HEK293 (cell line): Measurements from ENCODE around the gene LHX2.

Experiments used
- CTCF ChIA-PET: fragments of 350-600 bp; formaldehyde crosslinking; extraction: SDS; loops from one replicate; lab custom pipeline; 2021; ENCODE audit warnings: antibody characterized with exemption; lab: Yijun Ruan, JAX
- POLR2A ChIA-PET: fragments of 300-600 bp; formaldehyde crosslinking; extraction: SDS; loops from one replicate; lab custom pipeline; 2020; ENCODE audit warnings: antibody characterized with exemption, inconsistent platforms; lab: Yijun Ruan, JAX
- H3K27ac ChIP-seq: fragments of 200-500 bp; sonication (Bioruptor generic); 2 replicates; pipeline ENCODE4 v1.5.1; 2014; ENCODE audit warnings: low read depth, low read length, control low read depth, inconsistent platforms; ENCODE audit errors: extremely low read depth
- H3K36me3 ChIP-seq, 2 experiments: fragments of 200-500 bp in 1 of 2; sonication (Bioruptor generic) in 1 of 2; 1 replicate in 1 of 2; 2 replicates in 1 of 2; pipeline ENCODE4 v1.5.1; 2014 to 2017; ENCODE audit warnings: inconsistent platforms in 2 of 2, low read length in 2 of 2; ENCODE audit not compliant: control insufficient read depth in 2 of 2, insufficient read depth in 1 of 2
- H3K4me1 ChIP-seq: fragments of 200-500 bp; sonication (Bioruptor generic); 2 replicates; pipeline ENCODE4 v1.5.1; 2014; ENCODE audit warnings: mild to moderate bottlenecking, low read length, inconsistent platforms; ENCODE audit not compliant: control insufficient read depth, insufficient read depth
- H3K4me3 ChIP-seq: 2 replicates; pipeline ENCODE4 v1.5.1; 2011; ENCODE audit warnings: low read depth, mild to moderate bottlenecking, control low read depth, low read length, moderate library complexity
- H3K9me3 ChIP-seq: fragments of 200-500 bp; sonication (Bioruptor generic); 2 replicates; pipeline ENCODE4 v1.5.1; 2014; ENCODE audit warnings: low read depth, low read length, inconsistent platforms; ENCODE audit not compliant: control insufficient read depth, insufficient read depth
- FEZF1 ChIP-seq: fragments of 450-650 bp; formaldehyde crosslinking; IDR thresholded peaks from 2 replicates; pipeline ENCODE4 v1.5.1; 2016; ENCODE audit warnings: missing biosample characterization, missing genetic modification characterization
- GLI2 ChIP-seq: fragments of 450-650 bp; formaldehyde crosslinking; IDR thresholded peaks from 2 replicates; pipeline ENCODE4; 2017; ENCODE audit warnings: missing biosample characterization, missing genetic modification characterization, low read depth, borderline replicate concordance
- MEIS1 ChIP-seq: sonication (generic); formaldehyde crosslinking; IDR thresholded peaks from 2 replicates; pipeline ENCODE4 v1.8.1; 2022; ENCODE audit warnings: missing genetic modification reagents, mild to moderate bottlenecking, borderline replicate concordance
- MYNN ChIP-seq: fragments of 450-650 bp; formaldehyde crosslinking; IDR thresholded peaks from 2 replicates; pipeline ENCODE4 v1.5.1; 2016; ENCODE audit warnings: missing biosample characterization, missing genetic modification characterization, borderline replicate concordance
- PRDM10 ChIP-seq: fragments of 450-650 bp; formaldehyde crosslinking; IDR thresholded peaks from 2 replicates; pipeline ENCODE4 v1.5.1; 2016; ENCODE audit warnings: missing biosample characterization, missing genetic modification characterization
- PRDM4 ChIP-seq: fragments of 450-650 bp; formaldehyde crosslinking; IDR thresholded peaks from 2 replicates; pipeline ENCODE4 v1.5.1; 2017; ENCODE audit warnings: missing biosample characterization, missing genetic modification characterization
- RBAK ChIP-seq: fragments of 450-650 bp; formaldehyde crosslinking; IDR thresholded peaks from 2 replicates; pipeline ENCODE4 v1.5.1; 2016; ENCODE audit warnings: missing biosample characterization, missing genetic modification characterization
- ZBTB17 ChIP-seq: fragments of 450-650 bp; formaldehyde crosslinking; IDR thresholded peaks from 2 replicates; pipeline ENCODE4 v1.5.1; 2016; ENCODE audit warnings: missing biosample characterization, missing genetic modification characterization
- ZBTB7A ChIP-seq: fragments of 450-650 bp; formaldehyde crosslinking; IDR thresholded peaks from 2 replicates; pipeline ENCODE4 v1.5.1; 2016; ENCODE audit warnings: low read depth, missing biosample characterization, missing genetic modification characterization
- ZBTB8A ChIP-seq: fragments of 450-650 bp; formaldehyde crosslinking; IDR thresholded peaks from 2 replicates; pipeline ENCODE4 v1.5.1; 2016; ENCODE audit warnings: missing biosample characterization, missing genetic modification characterization
- ZNF175 ChIP-seq: fragments of 450-650 bp; formaldehyde crosslinking; IDR thresholded peaks from 2 replicates; pipeline ENCODE4 v1.5.1; 2016; ENCODE audit warnings: missing biosample characterization, missing genetic modification characterization
- ZNF214 ChIP-seq: fragments of 450-650 bp; formaldehyde crosslinking; IDR thresholded peaks from 2 replicates; pipeline ENCODE4 v1.5.1; 2017; ENCODE audit warnings: missing biosample characterization, mild to moderate bottlenecking, missing genetic modification characterization, borderline replicate concordance
- ZNF223 ChIP-seq: fragments of 450-650 bp; formaldehyde crosslinking; IDR thresholded peaks from 2 replicates; pipeline ENCODE4 v1.5.1; 2016; ENCODE audit warnings: missing biosample characterization, missing genetic modification characterization
- ZNF335 ChIP-seq: fragments of 450-650 bp; formaldehyde crosslinking; conservative IDR thresholded peaks from 2 replicates; pipeline ENCODE4 v1.5.1; 2016; ENCODE audit warnings: missing biosample characterization, missing genetic modification characterization
- ZNF48 ChIP-seq: fragments of 450-650 bp; formaldehyde crosslinking; IDR thresholded peaks from 2 replicates; pipeline ENCODE4 v1.5.1; 2016; ENCODE audit warnings: missing biosample characterization, missing genetic modification characterization
- ZNF521 ChIP-seq: fragments of 450-650 bp; formaldehyde crosslinking; IDR thresholded peaks from 2 replicates; pipeline ENCODE4 v1.5.1; 2017; ENCODE audit warnings: missing biosample characterization, mild to moderate bottlenecking, missing genetic modification characterization
- ZNF747 ChIP-seq: fragments of 450-650 bp; formaldehyde crosslinking; IDR thresholded peaks from 2 replicates; pipeline ENCODE4 v1.5.1; 2016; ENCODE audit warnings: missing biosample characterization, missing genetic modification characterization
- ZNF776 ChIP-seq: fragments of 450-650 bp; formaldehyde crosslinking; IDR thresholded peaks from 2 replicates; pipeline ENCODE4 v1.5.0; 2017; ENCODE audit warnings: missing biosample characterization, missing genetic modification characterization, borderline replicate concordance
- ZNF785 ChIP-seq: fragments of 450-650 bp; formaldehyde crosslinking; IDR thresholded peaks from 2 replicates; pipeline ENCODE4 v1.5.1; 2016; ENCODE audit warnings: missing biosample characterization, missing genetic modification characterization
- ZSCAN5A ChIP-seq: fragments of 450-650 bp; formaldehyde crosslinking; IDR thresholded peaks from 2 replicates; pipeline ENCODE4 v1.5.1; 2016; ENCODE audit warnings: missing biosample characterization, missing genetic modification characterization
- TF ChIP-seq, protein P1 (sequence below): fragments of 450-650 bp; formaldehyde crosslinking; IDR thresholded peaks from 2 replicates; pipeline ENCODE4 v1.5.1; 2016; ENCODE audit warnings: missing biosample characterization, missing genetic modification characterization
- TF ChIP-seq, protein P2 (sequence below): fragments of 450-650 bp; formaldehyde crosslinking; IDR thresholded peaks from 2 replicates; pipeline ENCODE4 v1.5.1; 2017; ENCODE audit warnings: missing biosample characterization, missing genetic modification characterization
- TF ChIP-seq, protein P3 (sequence below): fragments of 450-650 bp; formaldehyde crosslinking; IDR thresholded peaks from 2 replicates; pipeline ENCODE4 v1.5.1; 2016; ENCODE audit warnings: missing biosample characterization, missing genetic modification characterization, low read depth

Gene LHX2

DNA sequence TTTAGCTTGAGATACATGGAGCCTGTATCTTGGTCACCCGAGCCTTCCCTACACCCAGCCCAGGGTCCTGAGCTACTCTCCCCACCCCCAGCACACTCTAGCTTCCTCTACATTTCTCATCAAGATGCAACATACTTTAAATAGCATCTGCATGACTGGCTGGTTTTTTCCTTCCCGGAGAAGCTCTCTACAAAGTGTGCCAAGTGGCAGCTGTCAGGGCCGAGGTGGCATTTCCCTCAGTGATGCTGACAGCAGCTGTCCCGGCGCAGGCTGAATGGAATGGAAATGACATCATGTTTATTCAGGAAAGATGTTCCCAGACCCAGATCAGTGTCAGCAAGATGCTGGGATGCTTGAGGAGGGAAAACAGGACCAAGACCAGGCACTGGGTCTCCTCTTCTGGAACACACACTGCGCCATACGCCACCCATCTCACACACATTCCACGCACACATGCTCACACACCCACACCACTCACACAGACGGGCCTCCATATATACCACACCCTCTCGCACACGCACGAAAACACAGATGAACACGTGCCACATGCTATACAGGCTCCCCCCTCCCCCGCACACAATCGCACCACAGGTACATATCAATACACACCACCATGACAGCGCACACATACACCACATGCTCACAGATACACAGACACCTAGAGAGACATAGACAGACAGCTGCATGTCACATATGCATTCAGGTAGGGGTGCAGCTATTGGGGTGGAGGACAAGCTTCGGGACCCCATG lies 67.8 kb downstream of the LHX2 start:
- CTCF ChIA-PET, result interaction anchor here (1.1 kb wide), 1 partner anchor 40 kb away, joined by 3 read pairs; no protein-coding TSS in a partner anchor
- POLR2A ChIA-PET, result no interaction called here

GRCh38 chr9:124082622-124083021 lies 71.1 kb downstream of the LHX2 start:
- H3K9me3 ChIP-seq, result no peaks in the 10 kb centered on the region
- H3K36me3 ChIP-seq, result no peaks in the 10 kb centered on the region
- CTCF ChIA-PET, result interaction anchor here (0.6 kb wide), 2 partner anchors 41 to 1362 kb away, joined by 3 to 4 read pairs; no protein-coding TSS in a partner anchor
- POLR2A ChIA-PET, result no interaction called here
- no peak overlapping the region for H3K27ac ChIP-seq
- H3K4me1 ChIP-seq, result no peaks in the 10 kb centered on the region
- H3K4me3 ChIP-seq, result no peak overlapping the region
- TF ChIP-seq GLI2 (tag by site-specific recombination) (no peak), ZNF175 (tag by site-specific recombination) (no peak), RBAK (tag by site-specific recombination) (no peak), PRDM4 (no peak), PRDM10 (tag by site-specific recombination) (no peak), ZNF776 (no peak), ZNF747 (tag by site-specific recombination) (no peak), MEIS1 (CRISPR knock-in tag) (no peak), FEZF1 (tag by site-specific recombination) (no peak), ZBTB17 (tag by site-specific recombination) (no peak), ZBTB7A (tag by site-specific recombination) (no peak)
- TF ChIP-seq, protein P1, sequence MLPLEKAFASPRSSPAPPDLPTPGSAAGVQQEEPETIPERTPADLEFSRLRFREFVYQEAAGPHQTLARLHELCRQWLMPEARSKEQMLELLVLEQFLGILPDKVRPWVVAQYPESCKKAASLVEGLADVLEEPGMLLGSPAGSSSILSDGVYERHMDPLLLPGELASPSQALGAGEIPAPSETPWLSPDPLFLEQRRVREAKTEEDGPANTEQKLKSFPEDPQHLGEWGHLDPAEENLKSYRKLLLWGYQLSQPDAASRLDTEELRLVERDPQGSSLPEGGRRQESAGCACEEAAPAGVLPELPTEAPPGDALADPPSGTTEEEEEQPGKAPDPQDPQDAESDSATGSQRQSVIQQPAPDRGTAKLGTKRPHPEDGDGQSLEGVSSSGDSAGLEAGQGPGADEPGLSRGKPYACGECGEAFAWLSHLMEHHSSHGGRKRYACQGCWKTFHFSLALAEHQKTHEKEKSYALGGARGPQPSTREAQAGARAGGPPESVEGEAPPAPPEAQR (tag by site-specific recombination), result no peak
- TF ChIP-seq, protein P2, sequence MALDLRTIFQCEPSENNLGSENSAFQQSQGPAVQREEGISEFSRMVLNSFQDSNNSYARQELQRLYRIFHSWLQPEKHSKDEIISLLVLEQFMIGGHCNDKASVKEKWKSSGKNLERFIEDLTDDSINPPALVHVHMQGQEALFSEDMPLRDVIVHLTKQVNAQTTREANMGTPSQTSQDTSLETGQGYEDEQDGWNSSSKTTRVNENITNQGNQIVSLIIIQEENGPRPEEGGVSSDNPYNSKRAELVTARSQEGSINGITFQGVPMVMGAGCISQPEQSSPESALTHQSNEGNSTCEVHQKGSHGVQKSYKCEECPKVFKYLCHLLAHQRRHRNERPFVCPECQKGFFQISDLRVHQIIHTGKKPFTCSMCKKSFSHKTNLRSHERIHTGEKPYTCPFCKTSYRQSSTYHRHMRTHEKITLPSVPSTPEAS (tag by site-specific recombination), result no peak

More for the DNA sequence above, 67.8 kb downstream of the LHX2 start:
- no peaks in the 10 kb centered on the region for H3K4me1 ChIP-seq
- TF ChIP-seq ZNF48 (tag by site-specific recombination) (no peak), ZNF335 (tag by site-specific recombination) (no peak), ZNF785 (no peak), ZNF214 (tag by site-specific recombination) (no peak), ZSCAN5A (no peak), RBAK (tag by site-specific recombination) (no peak), MYNN (no peak), ZNF223 (tag by site-specific recombination) (no peak), ZBTB8A (tag by site-specific recombination) (no peak), ZNF521 (tag by site-specific recombination) (no peak)
- TF ChIP-seq, protein P3, sequence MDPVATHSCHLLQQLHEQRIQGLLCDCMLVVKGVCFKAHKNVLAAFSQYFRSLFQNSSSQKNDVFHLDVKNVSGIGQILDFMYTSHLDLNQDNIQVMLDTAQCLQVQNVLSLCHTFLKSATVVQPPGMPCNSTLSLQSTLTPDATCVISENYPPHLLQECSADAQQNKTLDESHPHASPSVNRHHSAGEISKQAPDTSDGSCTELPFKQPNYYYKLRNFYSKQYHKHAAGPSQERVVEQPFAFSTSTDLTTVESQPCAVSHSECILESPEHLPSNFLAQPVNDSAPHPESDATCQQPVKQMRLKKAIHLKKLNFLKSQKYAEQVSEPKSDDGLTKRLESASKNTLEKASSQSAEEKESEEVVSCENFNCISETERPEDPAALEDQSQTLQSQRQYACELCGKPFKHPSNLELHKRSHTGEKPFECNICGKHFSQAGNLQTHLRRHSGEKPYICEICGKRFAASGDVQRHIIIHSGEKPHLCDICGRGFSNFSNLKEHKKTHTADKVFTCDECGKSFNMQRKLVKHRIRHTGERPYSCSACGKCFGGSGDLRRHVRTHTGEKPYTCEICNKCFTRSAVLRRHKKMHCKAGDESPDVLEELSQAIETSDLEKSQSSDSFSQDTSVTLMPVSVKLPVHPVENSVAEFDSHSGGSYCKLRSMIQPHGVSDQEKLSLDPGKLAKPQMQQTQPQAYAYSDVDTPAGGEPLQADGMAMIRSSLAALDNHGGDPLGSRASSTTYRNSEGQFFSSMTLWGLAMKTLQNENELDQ, result no peak
- H3K9me3 ChIP-seq, result no peaks in the 10 kb centered on the region
- no peak overlapping the region for H3K27ac ChIP-seq
- no peaks in the 10 kb centered on the region for H3K36me3 ChIP-seq
- no peak overlapping the region for H3K4me3 ChIP-seq
